ENCODE measurements around the gene MS4A18.

DNA sequence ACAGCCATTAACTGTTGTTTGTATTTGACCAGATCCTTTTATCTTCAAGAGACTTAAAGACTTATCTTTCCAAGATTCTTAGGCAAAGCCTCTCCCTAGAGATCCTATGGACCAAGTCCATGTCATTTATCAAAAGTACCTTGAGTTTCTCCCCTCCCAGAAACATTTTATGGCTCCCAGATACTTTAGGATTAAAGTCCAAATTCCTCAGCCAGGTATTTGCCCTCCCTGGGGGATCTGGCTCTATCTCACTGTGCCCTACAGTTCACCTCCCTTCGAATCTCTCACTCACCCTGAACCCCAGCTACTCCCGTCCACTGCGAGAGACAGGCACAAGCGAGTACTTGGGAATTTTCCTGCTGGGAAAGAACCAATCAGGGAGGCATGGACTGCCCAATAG lies 13.2 kb upstream of the MS4A18 start:
- TF ChIP-seq CTCF (conservative IDR thresholded peaks at IDR 0.05) (no peak), ZFX (IDR thresholded peaks at IDR 0.05) (no peak)
